HG02970 (cell line): ENCODE data around the gene C2orf74.
"Not testable (repeated sequence)": the region's sequence is repeated elsewhere in the genome, so short reads cannot be mapped to it uniquely, and the experiment has no call there.

Experiments used
- ATAC-seq: cut with Tn5 transposase; IDR thresholded peaks from one replicate; pipeline ENCODE4 v1.9.1; 2021; ENCODE audit warnings: mild to moderate bottlenecking, moderate library complexity, moderate number of reproducible peaks; ENCODE audit not compliant: unreplicated experiment, low FRiP score

The C2orf74 gene

DNA sequence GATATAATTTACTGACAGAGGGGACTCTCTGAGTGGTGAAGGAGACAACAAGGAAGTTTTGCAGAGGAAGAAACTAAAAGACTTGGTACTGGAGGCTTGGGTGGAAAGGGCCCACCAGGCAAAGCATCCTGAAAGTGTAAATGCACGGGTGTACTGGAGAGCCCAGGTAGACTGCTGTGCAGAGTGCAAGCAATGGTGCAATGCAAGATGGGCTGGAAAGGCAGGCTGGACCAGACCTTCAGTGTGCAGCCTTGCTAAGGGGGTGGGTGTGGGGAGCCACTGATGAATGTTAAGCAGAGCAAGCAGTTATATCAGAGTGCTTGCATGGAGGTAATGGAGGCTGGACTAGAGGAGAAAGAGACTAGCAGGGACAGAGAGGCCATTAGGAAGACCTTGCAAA lies 10.7 kb downstream of the C2orf74 start:
- ATAC-seq, result no peak

DNA sequence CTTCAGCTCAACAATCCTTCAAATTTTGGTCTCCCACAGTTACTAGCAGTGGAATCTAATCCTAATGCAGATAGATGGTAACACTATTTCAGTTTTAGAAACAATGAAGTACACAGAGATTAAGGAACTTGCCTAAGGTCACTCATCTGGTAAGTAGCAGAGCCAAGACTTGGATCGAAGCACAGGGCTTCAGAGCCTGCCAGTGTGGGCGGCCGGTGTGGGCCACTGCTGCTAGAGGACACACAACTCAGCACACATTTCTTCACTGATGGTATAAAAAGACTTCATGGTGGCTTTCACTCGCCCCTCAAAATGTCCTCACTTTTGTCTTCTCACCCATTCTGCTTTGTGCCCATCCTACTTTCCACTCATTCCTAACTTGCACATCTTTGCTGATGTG lies 11.1 kb downstream of the C2orf74 start:
- ATAC-seq, result no peak

DNA sequence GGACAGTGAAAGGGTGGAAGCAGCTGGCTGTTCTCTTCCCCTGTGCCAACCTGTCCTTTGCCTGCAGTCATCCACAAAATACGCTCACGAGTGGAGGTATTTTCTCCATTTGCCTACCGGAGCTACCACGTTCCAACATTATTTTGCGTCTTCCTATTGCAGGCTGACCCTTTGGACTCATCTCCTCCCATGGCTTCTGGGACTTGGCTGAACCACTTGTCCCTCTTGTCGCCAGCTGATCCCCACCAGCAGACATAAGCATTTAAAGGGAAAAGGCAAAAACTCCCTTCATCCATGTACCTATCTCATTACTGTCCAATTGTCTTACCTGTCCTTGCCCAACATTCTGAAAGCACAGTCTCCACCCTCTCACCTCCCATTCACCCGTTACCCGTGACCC lies 13.0 kb downstream of the C2orf74 start:
- no peak for ATAC-seq

DNA sequence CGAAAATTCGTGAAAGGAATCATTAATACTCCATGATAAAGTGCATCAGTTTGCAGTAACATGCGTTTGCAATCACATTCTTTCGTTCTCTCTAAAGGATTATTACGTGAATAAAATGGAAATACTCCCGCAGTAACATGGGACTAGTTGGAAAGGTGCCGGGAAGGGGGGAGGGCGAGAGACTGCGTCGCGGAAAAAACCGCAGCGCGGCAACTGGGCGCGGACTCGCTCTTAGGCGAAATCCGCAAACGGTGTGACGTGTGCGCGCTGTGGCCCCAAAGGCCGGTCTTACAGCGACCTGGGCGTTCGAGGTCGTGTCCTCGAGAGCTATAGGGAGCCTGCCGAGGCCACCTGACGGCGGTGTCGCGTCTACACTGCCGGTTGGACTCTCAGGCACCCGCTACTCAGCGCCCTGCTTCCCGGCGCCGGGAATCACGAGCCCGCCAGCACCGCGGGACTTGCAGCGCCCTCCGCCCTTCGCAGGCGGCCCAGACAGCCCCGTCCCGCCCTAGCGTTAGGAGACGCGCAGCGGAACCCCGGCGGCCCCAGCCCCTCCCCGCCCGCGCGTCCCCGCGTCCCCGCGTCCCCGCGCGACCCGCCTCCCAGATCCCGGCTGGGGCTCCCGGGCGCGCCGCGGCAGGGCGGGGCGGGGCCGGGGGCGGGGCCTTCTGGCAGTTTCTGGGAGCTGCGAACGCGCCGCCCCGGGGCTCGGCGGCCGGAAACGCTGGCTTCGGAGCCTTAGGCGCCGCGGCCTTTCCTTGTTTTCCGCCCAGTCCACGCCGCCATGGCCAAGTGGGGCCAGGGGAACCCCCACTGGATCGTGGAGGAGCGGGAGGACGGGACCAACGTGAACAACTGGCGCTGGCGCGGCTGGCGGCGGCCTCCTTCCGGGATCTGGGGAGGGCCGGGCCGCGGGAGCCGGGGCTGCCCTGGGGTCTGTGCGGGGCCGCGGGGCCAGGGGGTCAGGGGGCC lies 15.1 kb downstream of the C2orf74 start:
- peak; percentile 76 for ATAC-seq

DNA sequence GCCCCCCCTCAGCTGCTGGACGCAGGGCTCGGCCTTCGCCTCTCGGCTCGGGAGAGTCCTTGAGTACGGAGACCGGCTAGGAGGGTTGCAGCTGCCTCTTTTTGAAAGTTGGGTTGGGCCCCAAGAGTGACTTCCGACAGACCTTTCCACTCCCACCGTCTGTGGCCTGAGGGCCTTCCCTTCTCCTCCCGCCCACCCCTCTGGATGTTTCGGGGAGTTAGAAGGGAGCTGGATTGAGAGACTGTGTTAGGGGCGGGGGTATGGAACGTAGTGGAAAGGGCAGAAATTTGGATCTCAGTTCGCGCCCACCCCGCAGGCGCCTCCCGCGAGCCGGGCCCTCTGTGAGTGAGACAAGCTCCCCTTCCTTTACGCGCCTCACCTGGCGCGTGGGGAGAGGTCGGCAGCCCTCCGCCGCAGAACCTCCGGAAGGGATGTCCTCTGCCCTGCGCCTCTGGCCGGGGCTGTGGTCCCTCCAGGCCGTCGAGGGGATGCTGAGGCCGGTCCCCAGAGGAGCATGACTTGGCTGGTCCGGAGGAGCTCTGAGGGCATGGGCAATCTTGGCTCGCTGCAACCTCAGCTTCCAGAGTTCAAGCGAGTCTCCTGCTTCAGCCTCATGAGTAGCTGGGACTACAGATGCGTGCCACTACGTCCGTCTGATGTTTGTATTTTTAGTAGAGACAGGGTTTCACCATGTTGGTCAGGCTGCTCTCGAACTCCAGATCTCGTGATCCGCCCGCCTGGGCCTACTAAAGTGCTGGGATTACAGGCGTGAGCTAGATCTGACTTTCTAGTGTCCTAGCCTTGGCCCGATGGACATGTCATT lies 15.9 kb downstream of the C2orf74 start:
- ATAC-seq, result no peak

DNA sequence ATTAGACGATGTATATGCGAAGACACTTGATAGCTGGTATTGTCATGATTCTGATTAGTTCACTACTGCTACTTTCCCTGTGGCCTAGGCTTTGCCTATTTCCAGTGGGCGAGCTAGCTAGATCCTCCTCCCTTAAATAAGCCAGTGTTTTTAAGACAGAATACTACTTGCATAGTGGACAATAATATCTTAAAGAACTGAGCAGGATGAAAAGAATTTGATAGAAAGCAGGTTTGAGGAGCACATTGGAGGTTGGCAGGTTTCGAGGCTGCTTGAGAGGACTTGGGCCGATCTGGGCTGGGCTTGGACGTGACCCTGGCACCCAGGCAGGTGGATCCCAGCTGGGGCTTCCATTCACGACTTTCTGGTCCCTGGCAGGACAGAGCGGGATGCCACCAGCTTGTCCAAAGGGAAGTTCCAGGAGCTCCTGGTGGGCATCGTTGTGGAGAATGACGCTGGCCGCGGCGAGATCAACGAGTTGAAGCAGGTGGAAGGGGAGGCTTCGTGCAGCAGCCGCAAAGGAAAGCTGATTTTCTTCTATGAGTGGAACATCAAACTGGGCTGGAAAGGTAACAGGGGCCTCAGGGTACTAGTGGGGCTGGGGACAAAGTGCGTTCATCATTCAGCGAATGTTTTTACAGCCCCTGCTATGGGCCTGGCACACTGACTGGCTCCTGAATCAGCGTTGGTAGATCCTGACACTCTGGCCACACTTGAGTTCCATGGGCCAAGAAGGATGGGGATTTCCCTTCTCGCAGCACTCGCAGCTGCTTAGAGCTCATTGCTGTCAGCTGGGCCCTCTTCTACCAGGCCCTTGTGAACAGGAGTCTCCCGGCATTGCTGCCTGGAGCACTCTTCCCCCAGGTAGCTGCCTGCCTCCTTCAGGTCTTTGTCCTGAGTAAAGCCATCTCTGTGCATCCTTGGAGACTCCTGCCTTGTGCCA lies 16.9 kb downstream of the C2orf74 start:
- ATAC-seq, result no peak

DNA sequence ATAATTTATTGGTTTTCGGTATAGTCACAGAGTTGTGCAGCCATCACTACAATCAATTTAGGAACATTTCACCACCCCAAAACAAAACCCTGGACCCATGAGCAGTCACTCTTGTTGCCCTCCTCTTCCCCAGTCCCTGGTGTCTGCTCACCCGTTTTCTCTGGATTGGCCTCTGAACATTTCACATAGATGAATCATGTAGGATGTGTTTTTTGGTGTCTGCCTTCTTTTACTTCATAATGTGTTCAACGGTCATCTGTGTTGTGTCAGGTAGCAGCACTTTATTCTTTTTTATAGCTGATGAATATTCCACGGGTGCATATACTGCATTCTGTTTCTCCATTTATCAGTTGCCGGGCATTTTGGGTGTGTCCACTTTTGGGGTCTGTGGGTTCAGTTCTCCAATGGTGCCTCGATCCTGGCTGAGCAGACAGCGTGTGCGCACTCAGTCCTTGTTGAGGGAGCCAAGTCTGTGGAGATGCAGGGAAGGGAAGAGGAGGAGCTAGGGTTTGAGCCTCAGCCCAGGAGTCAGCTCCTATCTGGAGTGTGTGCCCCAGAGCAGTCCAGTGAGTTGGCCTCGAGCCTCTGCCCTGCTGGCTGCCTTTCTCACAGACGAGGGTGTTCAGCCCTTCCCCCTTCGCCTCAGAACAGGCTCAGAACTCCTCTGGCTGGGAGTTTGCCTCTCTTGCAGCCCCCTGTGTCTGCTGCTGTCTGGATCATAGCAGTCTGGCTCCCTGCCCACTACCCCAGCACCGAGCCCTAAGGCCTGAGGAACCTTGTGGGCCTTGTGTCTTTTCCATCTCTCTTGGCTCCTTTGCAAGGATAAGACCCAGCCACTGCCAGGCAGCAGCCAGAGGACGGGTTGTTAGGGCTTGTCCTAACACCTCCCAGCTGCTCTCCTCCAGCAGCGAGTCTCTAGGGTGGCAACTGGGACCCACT lies 18.0 kb downstream of the C2orf74 start:
- ATAC-seq, result no peak

DNA sequence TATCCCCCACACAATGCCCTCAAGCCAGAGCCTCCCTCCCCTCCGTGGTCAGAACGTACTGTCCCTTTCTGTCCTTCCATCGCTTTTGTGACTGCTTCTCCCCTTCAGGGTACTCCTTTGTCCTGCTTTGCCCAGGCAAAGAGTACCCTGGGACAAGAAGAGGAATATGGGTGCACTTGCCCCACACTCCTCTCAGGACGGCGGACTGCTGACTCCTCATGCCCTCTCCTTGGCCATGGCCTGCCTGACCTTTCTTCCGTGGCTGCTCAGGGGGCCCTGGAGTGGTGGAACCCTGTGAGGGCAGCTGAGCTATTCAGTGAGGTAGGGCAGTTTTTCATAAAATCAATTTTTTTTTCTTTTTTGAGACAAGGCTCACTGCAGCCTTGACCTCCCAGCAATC lies 18.7 kb downstream of the C2orf74 start:
- no peak for ATAC-seq

DNA sequence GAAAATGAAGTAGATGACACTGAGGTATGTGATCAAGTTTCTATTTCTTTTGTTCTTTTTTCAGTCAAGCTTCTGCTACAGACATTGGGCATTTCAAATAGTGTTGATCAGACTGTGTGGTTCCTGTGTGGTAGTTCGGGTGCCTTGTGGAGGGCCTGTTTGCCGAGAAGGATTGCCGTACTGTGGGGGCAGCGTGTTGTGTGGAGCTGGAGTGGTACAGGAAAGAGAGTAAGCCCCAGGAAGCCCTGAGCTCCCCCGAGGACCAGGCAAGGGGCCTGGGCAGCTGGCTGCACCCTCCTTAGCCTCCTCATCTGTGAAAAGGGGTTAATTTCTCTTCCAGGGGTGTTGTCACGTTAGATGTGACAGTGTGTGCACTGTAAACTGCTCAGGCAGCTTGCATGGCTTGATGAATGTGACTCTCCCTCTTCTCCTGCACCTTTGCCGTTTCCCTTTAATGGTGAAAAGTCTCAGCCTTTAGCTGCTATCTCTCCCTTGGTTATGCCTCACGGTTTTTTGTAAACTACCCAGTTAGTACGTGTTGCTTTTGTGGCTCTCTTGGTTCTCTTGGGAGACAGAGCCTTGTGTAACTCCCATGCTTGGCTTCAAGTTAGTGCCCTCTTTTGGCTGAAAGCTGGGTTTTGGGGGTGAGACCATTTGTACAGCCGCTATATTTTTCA lies 19.5 kb downstream of the C2orf74 start:
- ATAC-seq, result no peak

DNA sequence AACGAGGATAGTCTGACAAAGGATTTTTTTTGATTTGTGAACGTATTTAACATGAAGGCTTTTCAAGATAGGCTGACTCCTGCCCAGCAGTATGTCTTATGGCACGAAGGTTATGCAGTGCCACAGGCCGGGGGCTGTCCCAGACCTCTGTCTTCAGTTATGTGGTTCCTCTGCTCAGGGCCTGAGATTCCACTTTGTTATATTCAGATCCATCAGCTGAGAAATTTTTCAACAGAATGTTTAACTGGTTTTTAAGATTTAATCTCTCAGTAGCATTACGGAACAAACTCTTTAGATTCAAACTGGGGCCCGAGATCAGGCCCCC lies 20.0 kb downstream of the C2orf74 start:
- no peak for ATAC-seq

DNA sequence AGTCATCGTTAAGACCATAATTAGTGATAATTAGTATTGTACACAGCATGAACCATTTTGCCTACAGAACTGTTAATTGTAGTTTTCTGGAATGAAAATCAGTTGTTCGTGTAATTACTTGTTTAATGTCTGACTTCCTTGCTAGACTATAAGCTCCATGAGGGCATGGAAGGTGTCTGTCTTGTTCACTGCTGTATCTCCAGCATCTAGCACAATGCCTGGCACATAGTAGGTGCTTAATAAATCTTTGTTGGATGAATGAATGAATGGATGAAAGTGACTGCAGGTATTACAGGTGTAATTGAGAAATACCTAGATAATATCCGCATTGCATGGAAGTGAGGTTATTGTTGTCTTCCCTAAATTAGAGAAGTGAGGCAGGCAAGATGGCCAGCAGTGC lies 21.8 kb downstream of the C2orf74 start:
- ATAC-seq, result no peak

DNA sequence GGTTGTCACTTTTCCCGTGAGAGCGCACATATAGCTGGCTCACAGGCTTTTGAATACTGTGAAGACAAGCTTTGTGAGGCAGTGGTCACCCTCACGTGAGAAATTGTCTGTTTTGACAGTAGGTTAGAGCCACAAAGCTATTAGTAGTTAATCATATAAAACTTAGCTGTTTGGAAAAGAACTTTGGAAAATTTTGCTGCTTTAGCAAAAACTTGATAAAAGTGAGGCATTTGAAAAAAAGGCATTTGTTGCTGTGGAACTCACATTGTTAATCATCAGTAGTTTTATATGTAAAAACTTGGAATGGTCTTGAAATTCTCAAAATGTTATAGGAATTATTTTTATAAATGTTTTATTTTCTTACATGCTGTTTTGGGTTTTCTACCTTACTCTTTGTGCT lies 22.3 kb downstream of the C2orf74 start:
- ATAC-seq, result no peak

DNA sequence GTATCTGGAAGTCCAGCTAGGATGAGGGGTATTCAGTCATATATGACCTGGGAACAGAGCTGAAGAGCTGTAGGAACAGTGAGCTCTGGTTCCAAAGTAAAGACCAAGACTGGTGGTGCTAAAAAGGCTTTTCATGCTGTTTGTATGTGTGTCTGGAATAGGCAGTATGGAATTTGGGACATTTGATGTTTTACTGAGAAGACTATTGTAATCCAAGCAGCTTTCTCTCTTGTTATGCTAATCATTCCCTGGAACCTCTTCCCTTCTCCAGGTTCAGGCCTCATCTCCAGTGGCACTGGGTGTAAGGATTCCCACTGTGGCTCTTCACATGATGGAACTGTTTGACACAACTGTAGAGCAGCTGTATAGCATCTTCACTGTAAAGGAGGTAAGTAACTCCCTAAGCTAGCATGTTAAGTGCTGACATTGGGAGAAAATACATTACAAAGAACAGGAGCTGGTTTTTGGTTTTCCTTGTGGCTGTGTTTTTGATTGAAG lies 23.3 kb downstream of the C2orf74 start:
- ATAC-seq, result no peak

DNA sequence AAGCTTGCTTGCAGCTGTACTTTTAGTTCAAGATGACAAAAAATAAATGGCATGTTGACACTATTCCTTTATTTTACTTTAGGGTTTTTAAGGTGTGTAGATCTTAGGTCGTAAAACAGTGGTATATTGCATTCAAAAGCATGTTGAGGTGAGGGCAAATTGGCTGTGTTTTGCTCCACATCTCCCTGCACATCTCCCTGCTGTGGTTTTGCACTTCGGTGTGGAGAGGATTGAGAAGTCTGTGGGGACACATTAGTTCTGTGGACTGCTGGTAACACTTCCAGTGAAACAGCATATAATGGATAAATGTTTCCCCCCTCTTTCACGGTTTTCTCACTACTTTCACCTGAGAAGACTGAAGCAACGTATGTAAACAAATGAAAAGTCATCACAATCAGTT lies 25.1 kb downstream of the C2orf74 start:
- ATAC-seq, result no peak

DNA sequence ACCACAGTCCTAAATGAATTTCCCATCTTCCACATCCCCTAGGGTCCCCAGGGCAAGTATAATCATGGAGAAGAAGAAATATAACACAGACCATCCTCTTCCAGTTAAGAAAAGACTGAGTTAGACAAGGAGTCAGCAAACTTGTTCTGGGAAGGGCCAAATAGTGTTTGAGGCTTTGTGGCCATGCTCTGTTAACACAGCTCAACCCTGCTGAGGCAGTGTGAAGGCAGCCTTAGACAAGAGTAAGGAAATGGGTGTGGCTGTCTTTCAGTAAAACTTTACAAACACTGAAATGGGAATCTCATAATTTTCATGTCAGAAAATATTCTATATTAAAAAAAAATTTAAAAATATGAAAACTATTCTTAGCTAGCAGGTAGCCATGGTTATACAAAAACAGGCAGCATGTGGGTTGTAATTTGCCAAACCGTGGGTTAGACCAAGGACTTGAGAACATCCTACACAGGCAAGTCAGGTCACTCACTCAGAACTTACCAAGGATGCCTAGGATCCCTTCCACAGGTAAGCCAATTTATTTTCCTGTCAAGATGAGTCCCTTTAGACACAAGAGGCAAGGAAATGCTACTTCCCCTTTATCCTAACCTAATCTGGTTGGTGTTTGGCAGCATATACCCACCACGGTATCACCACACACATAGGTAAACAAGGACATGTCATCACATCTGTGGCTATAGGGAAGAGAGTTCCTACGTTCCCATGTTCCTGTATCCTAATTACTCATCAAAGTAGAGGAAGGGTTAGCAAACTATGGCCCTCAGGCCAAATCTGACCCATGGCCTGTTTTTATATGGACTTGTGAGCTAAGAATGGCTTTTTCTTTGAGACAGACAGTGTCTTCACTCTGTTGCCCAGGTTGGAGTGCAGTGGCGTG lies 31.9 kb downstream of the C2orf74 start:
- no peak for ATAC-seq

DNA sequence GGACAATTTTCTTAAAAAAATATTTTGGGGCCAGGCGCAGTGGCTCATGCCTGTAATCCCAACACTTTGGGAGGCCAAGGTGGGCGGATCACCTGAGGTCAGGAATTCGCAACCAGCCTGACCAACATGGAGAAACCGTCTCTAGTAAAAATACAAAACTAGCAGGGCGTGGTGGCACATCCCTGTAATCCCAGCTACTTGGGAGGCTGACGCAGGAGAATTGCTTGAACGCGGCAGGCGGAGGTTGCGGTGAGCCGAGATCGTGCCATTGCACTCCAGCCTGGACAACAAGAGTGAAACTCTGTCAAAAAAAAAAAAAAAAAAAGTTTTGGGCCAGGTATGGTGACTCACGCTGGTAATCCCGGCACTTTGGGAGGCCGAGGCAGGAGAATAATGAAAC lies 32.7 kb downstream of the C2orf74 start:
- ATAC-seq, result not testable (repeated sequence)

DNA sequence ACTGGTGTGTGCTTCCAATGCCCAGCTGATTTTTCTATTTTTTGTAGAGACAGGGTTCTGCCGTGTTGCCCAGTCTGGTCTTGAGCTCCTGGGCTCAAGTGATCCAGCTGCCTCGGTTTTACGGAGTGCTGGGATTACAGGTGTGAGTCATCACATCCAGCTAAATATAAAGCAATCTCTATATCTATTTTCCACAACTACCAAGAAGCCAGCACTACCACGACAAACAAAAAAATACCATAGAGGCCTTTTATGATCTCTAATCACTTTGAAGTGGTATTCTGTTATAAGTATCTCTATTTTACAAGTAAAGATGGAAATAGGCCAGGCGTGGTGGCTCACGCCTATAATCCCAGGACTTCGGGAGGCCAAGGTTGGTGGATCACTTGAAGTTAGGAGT lies 34.7 kb downstream of the C2orf74 start:
- no peak for ATAC-seq

DNA sequence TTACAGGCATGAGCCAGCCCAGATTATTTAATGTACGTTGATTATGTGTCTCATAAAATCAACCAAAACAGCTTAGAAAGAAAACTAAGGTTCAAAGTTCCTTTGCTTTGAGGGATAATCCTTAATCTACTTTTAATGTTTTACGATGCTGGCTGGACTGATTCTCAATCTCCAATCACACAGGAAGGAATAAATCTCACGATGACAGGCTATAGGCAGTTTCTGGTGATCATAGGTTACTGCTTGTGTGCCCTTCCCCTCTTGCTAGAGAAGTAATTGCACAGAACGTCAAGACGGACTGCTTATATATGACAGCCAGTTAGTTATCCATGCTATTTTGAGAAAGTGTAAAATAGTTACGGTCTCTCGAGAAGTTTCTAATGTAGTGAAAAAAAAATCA lies 43.1 kb downstream of the C2orf74 start:
- no peak for ATAC-seq
